NOMO-1 treated with DMSO at 0.1 percent for 48 hours (cell line): ENCODE data around the gene PIBF1.
"Not testable (repeated sequence)": the region's sequence is repeated elsewhere in the genome, so short reads cannot be mapped to it uniquely, and the experiment has no call there.

Experiments used
- DNase-seq: peaks from one replicate; lab custom pipeline; 2025; ENCODE audit not compliant: unreplicated experiment; lab: John Stamatoyannopoulos, UW

The PIBF1 gene

DNA sequence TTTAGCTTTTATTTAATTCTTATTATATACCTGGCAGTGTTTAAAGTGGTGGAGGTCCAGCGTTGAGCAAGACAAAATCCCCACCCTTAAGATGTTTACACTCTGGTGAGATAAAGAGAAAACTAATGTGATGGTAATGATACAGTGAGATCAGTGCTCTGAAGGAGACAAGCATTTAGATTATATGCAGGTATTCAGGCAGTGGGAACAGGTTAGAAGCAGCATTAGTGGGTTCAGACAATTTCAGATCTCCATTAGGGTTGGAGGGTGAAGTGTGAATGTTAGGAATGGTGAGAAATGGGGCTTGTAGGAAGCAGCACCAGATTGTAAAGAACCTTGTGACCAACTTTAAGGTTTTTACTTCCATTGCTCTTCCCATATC lies 39.0 kb downstream of the PIBF1 start:
- DNase-seq, result no peak

DNA sequence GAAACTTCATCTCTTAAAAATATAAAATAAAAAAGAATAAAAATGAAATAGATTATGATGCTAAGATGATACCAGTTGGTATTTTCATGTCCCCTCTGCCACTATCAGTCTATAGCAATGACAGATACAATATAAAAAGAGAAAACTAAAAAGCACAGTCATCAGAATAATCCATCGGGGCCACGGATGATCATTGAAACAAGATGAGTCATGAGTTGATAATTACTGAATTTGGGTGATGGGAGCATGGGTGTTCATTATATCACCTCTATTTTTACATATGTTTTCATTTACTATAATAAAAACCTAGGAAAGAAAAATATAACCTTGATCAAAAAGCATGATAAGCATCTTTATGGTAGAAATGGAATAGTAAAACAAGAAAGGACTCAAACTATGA lies 41.1 kb downstream of the PIBF1 start:
- DNase-seq, result no peak

DNA sequence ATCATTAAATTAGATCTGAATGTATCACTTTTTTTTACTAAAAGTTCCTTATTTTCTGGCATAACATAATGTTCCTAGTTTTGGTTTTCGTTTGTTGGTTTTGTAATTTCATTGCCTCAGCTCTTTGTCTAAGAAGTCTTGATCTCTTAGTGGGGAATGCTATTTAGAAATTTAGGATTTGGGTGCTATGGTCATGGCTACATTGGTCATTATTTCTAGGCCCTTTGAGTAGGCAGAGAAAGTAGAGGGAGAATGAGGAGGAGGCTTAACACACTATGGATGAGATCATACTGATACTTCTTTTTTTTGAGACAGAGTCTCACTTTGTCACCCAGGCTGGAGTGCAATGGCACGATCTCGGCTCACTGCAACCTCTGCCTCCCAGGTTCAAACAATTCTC lies 41.8 kb downstream of the PIBF1 start:
- no peak for DNase-seq

DNA sequence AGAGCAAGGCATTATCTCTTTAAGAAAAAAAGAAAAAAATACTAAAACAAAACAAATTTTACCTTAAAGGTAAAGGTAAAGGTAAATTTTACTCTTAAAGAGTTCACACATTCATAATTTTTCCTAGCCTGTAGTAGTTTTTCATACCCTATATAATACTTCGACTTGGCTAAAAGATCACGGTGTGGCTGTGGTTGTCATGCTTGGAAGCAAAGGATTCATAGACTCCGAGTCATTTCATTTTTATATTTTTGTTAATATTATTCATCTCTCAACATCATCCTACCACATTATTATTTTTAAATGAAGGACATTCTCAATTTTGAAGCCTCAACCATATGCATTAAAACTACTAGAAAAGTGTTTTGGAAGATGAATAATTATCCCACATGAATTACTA lies 52.7 kb downstream of the PIBF1 start:
- no peak for DNase-seq

DNA sequence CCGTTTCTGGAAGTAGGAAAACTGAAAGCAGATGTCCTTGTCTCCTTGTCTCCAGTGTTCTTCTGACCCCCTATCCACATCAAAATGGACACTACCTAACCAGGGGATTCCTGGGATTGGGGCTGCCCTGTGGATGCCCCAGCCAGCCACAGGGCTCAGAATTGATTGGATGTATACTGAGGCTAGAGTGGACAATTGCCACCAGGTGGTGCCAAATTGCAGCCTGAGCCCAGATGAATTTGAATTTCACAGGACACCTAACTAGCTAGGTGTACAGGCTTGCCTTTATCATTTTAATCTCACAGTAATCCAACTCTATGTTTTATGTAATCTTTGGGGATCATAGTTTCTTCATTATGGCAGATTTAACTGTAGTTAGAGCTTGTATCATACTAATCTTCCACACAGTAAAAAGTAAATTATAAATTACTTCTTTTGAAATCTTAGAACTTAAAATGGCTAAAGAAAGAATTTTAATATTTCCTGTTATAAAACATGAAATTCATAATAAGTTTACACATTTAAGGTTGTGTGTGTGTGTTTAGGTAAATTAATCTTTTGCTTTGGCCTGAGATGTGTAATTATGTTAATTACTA lies 58.0 kb downstream of the PIBF1 start:
- no peak for DNase-seq

DNA sequence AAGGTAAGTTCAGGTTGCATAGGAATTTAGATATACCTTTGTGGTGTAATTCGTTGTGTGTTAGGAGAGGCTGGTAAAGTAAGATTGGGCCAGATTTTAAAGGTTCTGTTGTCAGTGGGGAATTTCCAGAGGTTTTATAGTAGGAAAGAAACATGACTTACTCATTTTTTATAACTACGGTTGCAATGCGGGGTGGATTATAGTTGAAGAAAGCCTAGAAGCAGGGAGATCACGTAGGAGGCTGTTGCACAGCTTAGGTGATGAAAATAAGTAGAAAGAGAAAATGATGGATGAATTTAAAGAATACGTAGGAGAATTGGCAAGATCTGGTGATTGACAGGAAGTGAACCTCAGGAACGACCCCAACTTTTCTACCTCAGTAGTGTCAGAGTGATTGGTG lies 61.1 kb downstream of the PIBF1 start:
- no peak for DNase-seq

DNA sequence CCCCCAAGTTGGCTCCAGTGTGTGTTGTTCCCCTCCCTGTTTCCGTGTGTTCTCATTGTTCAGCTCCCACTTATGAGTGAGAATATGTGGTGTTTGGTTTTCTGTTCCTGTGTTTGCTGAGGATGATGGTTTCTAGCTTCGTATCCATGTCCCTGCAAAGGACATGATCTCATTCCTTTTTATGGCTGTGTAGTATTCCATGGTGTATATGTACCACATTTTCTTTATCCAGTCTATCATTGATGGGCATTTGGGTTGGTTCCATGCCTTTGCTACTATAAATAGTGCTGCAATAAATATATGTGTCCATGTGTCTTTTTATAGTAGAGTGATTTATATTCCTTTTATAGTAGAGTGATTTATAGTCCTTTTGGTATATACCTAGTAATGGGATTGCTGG lies 63.2 kb downstream of the PIBF1 start:
- DNase-seq, result not testable (repeated sequence)

DNA sequence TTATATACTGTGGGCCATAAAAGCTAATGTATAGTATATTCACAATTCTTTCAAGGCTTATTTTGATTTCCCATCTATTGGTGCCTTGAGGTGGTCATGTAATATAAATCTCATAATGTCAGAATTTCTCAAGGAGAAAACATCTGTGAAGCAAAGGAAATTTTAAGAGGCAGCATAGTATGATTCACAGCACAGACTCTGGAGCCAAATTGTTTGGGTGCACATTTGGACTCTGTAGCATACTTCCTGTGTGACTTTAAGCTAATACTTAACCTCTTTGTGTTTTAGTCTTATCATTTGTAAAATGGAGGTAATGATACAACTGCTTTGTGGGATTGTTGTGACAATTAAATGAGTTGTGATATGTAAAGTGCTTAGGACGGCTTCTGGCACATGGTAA lies 67.6 kb downstream of the PIBF1 start:
- DNase-seq, result no peak

DNA sequence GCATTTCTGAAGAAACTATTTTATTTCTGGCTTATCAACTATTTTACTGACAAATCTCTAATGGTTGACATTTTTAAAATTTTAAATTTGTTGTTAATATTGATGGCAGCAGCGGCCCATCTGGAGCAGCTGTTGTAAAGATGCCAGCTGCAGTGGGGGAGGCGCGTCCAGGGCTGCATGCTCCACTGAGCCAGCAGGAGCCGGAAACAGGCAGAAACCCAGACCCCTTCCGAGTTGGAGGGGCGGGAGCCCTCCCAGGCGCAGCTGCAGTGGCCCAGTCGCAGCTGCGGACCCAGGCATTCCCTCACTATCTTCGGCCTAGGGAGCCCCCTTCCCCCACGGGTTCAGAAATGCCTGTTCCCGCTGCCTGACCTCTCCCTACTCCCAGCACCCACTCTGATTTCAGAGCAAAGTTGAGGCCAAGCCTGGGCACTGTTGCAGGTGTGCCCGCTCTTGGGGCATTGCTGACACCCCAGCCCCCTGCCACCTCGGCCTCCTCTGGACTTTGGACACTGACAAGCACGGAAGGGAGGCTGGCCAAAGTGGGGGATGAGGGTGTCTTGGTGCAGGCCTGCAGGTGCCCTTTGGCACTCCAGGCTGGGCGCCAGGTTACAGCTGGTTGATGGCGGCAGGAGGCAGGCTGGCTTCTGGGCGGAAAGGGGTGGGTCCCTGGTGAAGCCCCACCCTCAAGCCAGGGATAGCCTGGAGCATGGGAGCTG lies 69.2 kb downstream of the PIBF1 start:
- no peak for DNase-seq

DNA sequence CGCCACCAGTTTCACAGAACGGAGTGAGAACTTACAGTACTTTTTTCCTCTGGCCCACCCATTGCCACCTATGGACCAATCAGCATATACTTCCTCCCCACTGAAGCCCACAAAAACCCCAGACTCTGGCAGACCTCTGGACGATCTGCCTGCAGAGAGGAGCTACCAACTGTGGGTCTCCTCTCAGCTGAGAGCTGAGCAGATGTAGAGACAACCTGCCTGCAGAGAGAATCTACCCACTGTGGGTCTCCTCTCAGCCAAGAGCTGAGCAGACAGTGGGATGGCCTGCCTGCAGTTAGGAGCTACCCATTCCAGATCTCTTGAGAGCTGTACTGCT lies 69.7 kb downstream of the PIBF1 start:
- DNase-seq, result no peak

DNA sequence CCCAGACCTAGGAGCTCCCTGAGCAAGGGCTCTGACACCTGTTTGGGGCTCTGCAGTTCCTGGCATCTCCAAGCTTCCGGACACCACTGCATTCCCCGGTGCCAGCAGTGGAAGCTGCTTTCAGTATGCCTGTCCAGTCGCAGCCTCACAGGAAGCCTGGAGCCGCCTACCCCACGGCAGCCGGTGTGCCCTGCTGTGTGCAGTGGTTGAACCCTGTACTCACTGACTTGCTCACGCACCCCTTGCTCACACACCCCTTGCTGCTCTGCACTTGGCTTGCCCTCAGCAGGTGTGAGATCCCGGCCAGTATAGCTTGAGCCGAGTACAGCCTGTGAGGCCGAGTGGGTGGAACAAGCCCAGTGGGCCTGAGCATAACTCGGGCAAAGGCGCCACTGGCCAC lies 70.3 kb downstream of the PIBF1 start:
- DNase-seq, result no peak

DNA sequence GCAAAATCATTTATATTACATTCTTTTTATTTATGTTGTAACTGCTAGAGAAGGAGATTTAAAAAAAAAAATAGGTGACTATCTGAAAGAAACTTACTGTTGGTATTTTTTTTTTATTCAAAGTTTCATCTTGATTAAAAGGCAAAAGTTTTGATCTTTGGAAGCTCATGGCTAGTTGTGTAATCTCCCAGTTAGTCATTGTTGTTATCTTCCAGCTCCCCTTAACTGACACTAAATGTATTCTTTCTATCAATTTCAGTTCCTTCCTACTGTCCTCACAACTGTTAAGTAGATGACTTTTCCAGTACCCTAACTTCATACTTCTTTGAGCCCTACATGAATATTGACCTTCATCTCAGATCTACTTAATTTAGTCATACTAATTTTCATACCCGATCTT lies 71.1 kb downstream of the PIBF1 start:
- DNase-seq, result no peak

DNA sequence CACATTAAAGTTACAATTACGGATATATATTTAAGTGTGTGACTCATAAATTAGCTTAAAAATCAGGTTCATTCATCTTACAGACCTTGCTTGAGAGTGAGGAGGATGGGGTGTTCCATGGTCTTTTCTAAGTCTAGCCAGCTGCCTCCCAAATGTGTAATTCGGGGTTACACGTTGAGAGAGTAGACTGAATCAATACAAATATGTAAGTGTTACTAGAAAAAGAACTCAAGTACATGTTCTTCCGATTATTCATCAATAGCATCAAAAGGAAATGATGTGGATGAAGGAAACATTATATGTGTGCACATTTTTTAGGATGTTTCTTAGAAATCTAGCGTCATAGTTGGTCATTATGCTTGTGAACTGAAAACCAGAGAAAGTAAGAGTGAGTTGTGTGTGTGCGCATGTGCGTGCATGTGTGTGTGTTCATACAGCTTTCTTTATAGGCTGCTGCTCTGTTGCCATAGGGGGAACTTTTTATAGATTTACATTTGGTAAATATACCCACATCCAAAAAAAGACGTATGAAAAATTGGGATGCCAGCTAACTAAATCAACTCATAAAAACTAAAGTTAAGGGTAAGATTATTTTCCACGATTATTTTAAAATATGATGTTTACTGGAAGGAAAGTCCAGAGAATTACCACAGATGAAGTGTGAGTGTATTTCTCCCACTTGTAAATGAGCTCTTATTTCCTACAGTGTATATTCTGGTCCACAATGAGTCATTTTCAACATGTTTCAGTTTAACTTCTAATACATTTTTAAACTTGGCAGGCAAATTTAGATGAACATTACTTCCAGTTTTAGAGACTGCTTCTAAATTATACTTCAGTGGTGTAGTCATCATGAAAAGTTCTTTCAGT lies 82.4 kb downstream of the PIBF1 start:
- DNase-seq, result no peak

DNA sequence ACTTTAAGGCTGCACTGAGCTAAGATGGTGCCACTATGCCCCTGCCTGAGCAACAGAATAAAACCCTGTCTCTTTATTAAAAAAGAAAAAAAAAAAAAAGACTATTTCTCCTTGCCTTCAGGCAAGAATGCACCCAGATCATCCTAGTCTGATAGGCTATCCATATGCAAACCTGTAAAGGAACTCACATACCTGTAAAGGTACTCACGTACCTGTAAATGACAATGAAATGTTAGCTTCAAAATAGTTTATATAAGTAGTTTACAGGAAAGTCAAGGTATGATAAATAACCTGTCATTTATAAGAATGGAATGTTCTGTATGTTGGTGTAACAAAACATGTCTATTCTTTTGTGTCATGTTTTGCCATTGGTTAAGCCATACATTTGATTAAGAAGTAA lies 86.3 kb downstream of the PIBF1 start:
- no peak for DNase-seq

DNA sequence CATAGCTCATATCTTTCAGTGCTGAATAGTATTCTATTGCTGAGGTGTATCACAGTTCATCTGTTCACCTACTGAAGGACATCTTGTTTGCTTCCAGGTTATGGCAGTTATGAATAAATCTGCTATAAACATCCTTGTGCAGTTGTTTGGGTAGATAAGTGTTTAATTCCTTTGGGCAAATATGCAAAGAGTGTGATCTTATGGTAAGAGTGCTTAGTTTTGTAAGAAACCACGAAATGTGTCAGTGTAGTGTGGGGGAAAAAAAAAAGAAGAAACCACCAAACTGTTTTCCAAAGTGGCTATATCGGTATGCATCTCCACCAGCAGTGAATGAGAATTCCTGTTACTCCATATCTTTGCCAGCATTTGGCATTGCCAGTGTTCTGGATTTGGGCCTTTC lies 93.3 kb downstream of the PIBF1 start:
- no peak for DNase-seq

DNA sequence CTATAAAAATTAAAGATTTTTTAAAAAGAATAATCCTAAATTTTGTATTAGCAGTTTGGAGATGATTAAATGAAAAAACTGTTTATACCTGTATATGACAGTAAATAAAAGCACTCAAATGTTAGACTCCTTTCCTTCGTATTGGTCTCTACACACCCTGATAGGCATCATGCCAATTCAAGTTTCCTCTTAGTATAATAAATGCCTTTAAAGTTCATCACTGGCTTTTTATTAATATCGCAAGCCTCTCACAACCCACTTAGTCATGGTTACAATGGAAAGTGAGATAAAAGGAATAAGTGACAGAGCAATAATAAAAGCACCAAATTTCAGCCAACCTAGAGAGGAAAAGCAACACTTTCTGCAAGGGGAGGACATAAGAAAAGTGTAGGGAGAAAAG lies 102.2 kb downstream of the PIBF1 start:
- no peak for DNase-seq

DNA sequence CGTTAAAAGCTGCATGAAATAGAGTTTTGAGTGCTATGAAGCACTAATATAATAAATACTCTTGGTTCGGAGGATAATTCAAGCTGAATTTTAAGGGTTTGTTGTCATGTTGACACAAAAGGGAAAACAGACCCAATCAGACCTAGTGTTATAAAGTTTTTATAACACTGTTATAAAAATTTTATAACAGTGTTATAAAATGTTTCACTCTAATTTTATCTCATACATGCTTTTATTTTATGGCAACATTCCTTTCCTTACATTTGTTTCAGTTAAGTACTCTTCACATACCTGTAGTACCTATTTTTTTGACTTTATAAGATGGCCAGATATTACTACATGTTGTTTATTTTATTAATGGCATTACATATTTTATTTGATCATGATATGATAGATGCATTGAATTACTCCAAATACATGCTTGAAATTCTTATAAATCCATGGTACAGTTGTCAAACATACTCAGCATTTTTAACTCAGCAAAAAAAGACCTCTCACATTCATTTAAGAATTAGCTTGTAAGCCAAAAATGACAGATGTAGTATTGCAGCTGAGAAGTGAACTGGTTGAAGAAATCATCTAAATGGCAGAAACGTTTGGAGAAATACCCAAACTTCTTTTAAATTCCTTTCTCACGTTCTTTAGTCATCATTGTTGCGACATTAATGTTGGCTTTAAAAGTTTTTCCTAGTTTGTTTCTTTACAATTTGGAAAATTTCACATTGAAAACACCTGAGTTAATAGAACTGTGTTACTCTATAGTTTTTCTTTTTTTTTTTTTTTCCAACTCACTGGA lies 104.5 kb downstream of the PIBF1 start:
- DNase-seq, result no peak

DNA sequence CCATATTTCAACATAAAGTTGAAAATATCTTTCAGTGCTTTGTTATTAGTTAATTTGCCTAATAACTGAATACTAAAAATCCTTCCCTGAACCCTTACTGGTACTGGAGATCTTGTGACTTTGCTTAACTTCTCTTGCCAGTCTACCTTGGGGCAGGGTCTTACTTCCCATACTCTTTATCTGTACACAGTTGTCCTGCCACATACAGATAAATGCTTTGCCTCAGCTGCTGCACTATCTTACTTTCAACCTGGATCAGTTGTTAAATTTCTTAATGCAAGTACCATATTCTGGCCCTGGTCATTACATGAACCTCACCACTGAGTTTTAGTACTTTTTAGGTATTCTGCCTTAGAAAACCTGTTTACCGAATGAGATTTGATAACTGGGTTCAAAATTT lies 107.6 kb downstream of the PIBF1 start:
- no peak for DNase-seq

DNA sequence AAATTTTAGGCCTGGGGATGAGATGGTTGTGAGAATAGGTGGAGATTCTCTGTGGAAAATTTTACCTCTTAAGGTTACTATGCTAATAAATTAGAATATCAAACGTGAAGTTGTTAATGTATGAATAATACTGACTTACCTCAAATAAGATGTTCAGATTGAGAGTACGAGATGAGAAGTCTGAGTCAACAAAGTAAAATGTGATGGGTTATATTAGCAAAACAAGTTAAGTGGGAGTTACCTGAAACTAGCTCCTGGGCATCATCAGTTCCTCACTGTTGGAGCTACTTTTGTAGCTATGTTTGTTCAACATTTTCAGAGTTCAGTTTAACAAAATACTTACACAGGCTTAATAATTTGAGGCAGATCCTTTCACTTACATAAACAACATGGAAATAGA lies 108.6 kb downstream of the PIBF1 start:
- DNase-seq, result no peak

DNA sequence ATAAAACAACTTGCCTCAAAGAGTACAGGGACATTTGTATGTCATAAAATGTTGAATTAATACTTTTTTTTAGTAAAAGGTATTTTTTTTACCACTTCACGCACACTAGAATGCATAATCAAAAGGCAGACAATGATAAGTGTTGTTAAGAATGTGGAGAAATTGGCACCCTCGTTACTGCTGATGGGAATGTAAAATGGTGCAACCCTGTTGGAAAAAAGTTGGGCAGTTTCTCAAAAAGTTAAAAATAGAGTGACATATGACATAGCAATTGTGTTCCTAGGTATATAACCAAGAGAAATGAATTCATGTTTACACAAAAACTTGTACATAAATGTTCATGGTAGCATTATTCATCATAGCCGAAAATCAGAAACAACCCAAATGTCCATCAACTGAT lies 109.5 kb downstream of the PIBF1 start:
- DNase-seq, result no peak

DNA sequence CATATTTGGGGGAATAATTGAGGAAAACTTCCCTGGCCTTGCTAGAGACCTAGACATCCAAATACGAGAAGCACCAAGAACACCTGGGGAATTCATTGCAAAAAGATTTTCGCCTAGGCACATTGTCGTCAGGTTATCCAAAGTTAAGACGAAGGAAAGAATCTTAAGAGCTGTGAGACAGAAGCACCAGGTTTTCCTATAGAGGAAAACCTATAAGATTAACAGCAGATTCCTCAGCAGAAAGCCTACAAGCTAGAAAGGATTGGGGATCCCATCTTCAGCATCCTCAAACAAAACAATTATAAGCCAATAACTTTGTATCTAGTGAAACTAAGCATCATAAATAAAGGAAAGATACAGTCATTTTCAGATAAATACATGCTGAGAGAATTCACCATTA lies 114.9 kb downstream of the PIBF1 start:
- DNase-seq, result no peak

DNA sequence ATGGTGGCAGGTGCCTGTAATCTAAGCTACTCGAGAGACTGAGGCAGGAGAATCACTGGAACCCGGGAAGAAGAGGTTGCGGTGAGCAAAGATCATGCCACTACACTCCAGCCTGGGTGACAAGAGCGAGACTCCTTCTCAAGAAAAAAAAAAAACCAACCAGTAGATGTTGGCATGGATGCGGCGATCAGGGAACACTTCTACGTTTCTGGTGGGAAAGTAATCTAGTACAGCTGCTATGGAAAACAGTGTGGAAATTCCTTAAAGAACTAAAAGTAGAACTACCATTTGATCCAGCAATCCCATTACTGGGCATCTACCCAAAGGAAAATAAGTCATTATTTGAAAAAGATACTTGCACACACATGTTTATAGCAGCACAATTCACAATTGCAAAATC lies 119.6 kb downstream of the PIBF1 start:
- not testable (repeated sequence) for DNase-seq
